Measurements from ENCODE around the gene SLC46A3.

The SLC46A3 gene

DNA sequence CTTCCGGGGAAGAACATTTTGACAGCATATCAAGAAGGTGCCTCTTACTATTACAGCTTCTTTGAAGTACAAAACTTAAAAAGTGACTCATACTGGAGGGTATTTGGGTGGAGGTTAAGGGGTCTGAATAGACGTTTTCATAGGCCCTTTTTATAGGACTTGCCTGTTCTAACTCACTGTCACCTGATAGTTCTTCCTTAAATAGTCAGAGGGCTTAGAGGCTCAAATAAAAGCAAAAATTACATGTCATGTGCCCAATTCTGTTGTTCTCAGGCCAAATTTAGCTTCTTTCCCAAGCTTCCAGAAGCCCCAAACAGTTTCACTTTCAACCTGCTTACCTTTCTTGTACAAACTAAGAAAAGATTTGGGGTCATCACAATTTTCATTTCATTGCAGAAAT, 16.1 kb upstream of the SLC46A3 start:
- no peak for TF ChIP-seq CTCF (IDR thresholded peaks at IDR 0.05; ENCODE audit: low read length, missing control alignments)
- H3K4me3 ChIP-seq (replicated peaks; ENCODE audit: low read depth, low read length): no peak overlapping the region
- DNase-seq (ENCODE audit: low read depth): no peak

- TF ChIP-seq CTCF (IDR thresholded peaks at IDR 0.05; ENCODE audit: low read length, missing control alignments): no peak
- no peak for DNase-seq (ENCODE audit: low read depth)
Measured at GRCh38 chr13:28730762-28731161, 12.0 kb upstream of the SLC46A3 start.

DNA sequence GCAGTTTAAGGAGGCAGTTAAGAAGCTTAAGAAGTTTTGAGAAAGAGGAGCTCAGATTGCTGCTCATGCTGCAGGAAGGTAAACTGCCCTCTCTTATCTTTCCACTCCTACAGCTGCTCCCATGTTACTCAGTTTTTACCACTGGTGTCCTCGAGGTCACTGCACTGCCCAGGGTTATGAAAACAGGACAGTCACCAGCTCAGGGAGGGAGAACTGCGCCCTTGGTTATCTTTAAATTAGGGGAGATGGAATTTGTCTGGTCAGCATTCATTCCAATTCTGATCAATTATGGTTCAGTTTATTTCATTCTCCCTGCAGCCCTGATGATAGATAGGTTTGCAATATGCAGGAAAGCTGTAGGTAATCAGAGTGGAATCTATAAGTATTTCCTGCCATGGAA, 10.8 kb upstream of the SLC46A3 start:
- no peak for TF ChIP-seq CTCF (IDR thresholded peaks at IDR 0.05; ENCODE audit: low read length, missing control alignments)
- DNase-seq (ENCODE audit: low read depth): no peak
- H3K4me3 ChIP-seq (replicated peaks; ENCODE audit: low read depth, low read length): no peak overlapping the region

More at GRCh38 chr13:28730762-28731161, 12.0 kb upstream of the SLC46A3 start:
- no peak overlapping the region for H3K4me3 ChIP-seq (replicated peaks; ENCODE audit: low read depth, low read length)

- TF ChIP-seq CTCF (IDR thresholded peaks at IDR 0.05; ENCODE audit: low read length, missing control alignments): no peak
- no peak for DNase-seq (ENCODE audit: low read depth)
- H3K4me3 ChIP-seq (replicated peaks; ENCODE audit: low read depth, low read length): no peak overlapping the region
Measured at GRCh38 chr13:28728642-28729041, 9.9 kb upstream of the SLC46A3 start.

DNA sequence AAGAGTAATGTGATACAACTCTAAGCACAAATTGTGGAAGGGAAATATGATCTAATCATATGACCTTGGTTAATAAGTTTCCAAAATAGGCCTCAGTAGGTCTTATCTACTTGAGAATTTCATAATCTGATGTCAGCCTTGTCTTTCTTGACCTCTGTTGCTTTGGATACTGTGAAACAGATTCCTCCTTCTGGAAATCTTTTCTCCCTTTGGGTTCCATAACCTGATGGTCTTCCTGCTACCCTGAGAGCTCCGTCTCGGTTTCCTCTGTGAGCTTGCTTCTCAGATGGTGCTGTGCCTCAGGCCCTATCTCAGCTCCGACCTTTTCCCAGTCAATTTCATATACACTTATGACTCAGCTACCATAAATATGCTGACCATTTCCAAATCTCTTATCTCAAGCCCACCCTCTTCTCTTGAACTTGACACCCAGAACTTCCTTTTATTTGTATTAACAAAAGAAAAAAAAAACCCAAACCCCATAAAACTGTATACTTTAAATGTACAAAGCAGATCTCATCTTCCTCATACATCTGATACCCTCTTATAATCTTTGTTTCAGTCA, 6.4 kb upstream of the SLC46A3 start:
- TF ChIP-seq CTCF (IDR thresholded peaks at IDR 0.05; ENCODE audit: low read length, missing control alignments): no peak
- DNase-seq (ENCODE audit: low read depth): no peak
- H3K4me3 ChIP-seq (replicated peaks; ENCODE audit: low read depth, low read length): no peak overlapping the region

DNA sequence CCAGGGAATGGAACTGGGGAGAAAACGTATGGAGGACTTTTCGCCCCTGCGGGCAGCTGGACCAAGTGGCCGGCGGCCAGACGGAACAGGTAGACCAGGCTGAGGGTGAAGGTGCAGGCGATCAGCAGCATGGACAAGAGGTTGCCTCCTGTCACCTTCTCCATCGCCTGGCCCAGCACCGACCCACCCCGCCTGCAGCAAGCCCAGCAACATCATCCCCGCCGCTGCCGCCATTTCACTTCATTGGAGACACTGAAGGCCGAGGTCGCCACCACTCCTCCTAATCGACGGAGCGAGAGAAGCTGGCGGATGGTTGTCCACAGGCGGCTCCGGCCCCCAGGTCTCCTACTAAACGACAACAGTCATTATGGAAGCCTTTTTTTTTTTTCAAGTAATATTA, 5.0 kb upstream of the SLC46A3 start:
- DNase-seq (ENCODE audit: low read depth): no peak
- no peak overlapping the region for H3K4me3 ChIP-seq (replicated peaks; ENCODE audit: low read depth, low read length)
- TF ChIP-seq CTCF (IDR thresholded peaks at IDR 0.05; ENCODE audit: low read length, missing control alignments): no peak

All from fibroblast of pulmonary artery (primary cell).